Activated CD8-positive, alpha-beta memory T cell treated with anti-CD3 and anti-CD28 coated beads, Interleukin-2, amount 50 U/mL, for 48 hours (primary cell): ENCODE results near the gene POTEG.
"Not testable (repeated sequence)": the region's sequence is repeated elsewhere in the genome, so short reads cannot be mapped to it uniquely, and the experiment has no call there.

Experiments
- DNase-seq: peaks from one replicate; pipeline ENCODE4 v3.0.0-alpha.2; 2020

The POTEG gene

DNA sequence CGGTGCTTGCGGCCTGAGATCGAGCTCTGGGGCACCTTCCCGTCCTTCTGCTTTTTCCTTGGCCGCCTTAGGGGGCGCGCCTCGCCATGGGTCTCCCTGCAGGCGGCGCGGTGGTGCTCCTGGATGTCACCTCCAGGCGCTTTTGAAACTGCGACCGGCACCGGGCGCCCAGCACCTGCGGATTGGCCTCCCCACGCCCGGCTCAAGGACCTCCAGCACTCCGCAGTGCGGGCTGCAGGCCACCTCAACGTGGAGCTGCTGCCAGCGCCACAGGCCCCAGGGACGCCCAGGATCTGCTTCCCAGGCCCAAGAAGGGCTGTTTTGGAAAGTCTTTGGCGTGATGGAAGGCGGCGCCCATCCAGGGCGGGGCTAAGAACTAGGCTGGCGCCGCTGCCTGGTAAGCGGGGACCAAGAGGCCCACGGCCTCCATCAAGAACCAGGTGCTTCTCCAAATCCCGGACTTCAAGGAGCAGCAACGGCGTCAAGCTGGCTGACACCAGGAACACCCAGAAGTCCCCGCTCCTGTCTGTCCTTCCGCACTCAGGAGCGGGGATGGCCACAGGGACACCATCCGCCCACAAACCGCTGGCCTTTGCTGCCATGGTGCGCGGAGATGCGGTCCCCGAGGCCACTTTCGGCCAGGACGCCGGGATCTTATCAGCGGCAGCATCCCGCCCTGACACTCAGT is 61.2 kb downstream of the POTEG start:
- peak; percentile 52 for DNase-seq

DNA sequence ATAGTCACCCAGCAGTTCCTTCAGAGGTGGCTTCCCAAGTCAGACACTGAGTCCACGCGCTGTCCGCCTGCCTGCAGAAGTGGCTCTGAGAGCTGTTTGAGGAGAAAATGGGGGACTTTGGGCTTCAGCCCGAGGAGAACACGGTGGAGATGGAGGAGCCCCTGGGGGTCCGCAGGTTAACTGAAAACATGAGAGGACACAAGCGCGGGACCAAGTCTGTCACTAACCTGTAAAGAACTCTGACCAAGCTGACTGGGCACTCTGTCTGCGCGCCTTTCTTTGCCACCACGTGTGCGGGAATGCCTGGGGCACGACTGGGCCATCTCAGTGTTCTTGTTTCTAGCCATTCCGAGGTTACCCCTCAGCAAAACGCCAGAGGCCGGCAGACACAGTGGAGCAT is 62.4 kb downstream of the POTEG start:
- DNase-seq = not testable (repeated sequence)

DNA sequence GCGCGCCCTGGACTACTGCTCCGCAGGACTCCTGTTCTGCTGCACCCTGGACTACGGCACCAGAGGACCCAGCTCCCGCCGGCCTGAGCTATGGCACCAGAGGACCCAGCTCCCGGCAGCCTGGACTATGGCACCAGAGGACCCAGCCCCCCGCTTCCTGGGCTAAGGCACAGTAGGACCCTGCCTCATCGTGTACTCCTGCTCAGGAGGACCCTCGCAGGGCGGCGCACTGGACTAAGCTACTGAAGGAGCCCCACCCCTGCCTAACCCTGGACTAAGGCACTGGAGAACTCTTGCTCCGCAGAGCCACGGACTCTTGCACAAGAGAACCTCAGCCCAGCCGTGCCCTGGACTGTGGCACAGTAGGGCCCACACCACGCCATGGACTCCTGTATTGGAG is 71.3 kb downstream of the POTEG start:
- DNase-seq = not testable (repeated sequence)

DNA sequence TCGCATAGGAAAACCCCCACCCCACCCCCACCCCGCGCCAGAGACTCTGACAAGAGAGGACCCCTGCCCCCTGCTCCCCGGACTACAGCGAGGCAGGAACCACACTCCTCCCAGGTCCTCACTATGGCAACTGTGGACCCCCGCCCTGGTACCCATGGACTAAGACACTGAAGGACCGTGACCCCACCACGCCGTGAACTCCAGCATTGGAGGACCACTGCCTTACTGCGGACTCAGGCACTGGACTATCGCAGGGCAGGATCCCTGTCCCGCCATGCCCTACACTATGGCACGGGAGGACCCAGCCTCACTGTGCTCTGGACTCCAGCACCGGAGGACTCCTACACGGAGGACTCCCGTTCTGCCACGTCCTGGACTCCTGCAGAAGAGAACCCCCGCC is 71.8 kb downstream of the POTEG start:
- DNase-seq = not testable (repeated sequence)

DNA sequence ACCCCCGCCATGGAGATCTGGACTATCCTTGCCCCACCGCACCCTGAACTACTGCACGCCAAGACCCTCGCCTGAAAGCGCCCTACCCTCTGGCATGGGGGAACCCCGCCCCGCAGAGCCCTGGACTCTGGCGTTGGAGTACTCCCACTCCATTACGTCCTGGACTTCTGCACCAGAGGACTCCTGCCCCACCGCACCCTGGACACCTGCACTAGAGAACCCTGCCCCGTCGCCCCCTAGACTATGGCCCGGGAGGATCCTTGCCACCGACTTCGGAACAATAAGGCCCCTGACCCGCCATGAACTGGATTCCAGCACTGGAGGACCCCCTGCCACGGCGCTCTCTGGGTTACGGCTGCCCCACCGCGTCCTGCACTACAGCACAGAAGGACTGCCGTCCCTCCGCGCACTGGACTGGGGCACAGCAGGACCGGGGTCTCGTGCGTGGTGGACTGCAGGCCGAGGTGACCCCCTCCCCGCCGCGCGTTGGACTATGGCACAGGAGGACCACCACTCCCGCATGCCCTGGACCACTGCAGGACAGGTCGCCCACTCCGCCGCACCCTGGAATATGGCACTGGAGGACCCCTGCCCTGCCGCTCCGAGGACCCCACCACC is 72.4 kb downstream of the POTEG start:
- not testable (repeated sequence) for DNase-seq

DNA sequence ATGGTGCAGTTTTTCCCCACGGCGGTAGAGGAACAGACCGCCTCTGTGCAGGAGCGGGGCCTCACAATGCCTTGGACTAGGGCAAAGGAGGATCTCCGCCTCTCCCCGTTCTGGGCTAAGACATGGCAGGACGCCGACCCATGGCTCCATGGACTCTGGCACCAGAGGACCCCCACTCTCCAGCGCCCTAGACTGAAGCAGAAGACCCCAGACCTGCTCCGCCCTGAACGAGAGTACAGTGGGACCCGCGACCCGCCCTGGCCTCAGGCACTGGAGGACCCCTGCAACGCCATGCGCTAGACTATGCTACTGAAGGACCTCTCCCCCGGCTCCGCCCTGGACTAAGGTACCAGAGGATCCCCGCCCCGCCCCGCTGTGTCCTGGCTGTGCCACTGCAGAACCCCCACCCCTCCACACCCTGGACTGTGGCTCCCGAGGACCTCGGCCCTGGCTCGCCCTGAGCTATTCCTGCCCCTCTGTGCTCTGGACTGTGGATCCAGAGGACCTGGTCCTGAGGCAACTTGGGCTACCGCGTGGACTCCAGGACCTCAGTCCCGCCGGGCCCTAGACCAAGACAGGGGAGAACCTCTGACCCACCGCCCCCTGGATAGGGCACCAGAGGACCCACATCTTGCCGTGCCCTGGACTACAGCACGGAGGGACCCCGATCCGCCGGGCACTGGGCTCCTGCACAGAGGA is 73.1 kb downstream of the POTEG start:
- DNase-seq = not testable (repeated sequence)
